CD4-positive, alpha-beta T cell treated with Interleukin-4 for 1 hour (primary cell): ENCODE measurements around the gene KRTAP23-1.

Experiments used
- DNase-seq, 2 donors: peaks; one replicate each; pipeline ENCODE4 v3.0.0-alpha.2; 2020 to 2022

Gene KRTAP23-1, protein sequence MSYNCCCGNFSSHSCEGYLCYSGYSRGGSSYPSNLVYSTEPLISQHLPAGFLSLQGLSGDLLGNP

DNA sequence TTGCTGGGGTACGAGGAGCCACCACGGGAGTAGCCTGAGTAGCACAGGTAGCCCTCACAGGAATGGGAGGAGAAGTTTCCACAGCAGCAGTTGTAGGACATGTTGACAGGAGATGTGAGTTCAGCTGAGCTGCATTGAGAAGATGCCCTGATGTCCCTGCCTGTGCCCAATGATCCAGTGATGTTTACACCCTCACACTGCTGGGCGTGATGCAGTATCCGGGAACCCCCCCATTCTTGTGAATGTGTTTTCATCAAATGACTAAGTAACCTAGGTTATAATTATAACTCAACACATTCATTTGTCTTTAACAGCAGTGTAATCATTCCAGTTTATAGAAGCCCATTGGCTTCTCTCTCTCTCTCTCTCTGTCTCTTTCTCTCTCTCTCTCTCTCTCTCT is at the start of gene KRTAP23-1:
KRTAP23-1 (minus strand) TSS at position 101 of the 400 bp plus-strand sequence; CDS start at position 101, 0 bp downstream.
- DNase-seq = no peak

DNA sequence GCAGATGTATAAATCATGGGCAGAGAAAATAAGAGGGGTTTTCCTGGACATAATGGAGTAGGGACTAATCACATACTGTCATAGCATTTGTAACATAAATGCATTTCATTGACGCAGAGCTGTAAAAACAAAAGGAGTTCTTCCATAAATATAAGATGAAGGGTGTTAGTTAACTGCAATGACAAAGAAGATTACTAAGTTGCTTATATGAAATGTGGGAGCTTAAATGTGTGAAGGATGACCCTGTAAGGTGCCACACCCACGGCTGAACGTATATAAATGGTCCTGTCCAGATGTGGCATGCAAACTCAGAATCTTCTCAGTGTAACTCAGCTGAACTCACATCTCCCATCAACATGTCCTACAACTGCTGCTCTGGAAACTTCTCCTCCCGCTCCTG is 47.3 kb upstream of the KRTAP23-1 start, which contains the start of gene KRTAP13-1:
KRTAP13-1 (plus strand) TSS at position 301 of the 400 bp plus-strand sequence; CDS start at position 357, 56 bp downstream.
- no peak for DNase-seq

DNA sequence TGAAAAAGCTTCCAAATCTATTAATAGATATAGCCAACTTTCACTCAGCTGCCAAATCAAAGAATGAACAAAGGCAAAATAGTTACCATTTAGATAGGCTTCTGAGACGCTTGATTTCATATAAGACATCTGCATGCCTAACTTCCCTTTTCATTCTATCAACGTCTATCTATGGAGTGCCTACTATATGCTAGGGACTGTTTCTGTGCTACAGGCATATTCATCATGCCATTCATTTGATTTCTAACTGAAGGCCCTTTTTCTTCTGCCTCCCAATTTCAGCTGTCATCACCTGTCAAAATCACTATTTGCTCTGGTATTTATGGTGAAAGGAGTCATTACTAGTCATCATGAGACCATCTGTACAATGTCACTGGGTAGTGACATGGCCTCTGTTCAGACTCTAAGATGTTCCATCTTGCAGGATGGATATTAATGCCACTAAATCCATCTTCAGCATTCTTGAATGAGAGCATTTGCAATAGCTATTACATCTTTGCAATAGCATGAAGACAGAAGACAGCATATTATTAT is 43.2 kb upstream of the KRTAP23-1 start:
- DNase-seq = no peak

DNA sequence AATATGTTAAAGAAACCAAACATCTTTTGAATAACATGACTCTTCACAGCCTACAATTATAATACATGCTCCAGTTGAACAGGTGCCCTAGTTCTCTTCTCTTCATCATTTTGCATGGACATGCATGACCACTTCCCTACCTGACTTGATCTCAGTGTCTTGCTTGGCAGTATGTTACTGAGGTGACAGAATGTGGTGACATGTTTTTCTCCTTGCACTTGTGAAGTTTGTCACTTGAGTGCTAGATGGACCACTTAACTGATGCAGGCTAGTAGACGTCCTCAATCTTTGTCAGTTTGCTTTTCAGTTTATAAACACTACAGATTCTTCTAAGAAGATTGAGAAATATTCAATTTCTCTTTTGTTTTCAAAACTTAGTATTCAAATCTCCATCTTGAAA is 33.8 kb upstream of the KRTAP23-1 start:
- DNase-seq = no peak

DNA sequence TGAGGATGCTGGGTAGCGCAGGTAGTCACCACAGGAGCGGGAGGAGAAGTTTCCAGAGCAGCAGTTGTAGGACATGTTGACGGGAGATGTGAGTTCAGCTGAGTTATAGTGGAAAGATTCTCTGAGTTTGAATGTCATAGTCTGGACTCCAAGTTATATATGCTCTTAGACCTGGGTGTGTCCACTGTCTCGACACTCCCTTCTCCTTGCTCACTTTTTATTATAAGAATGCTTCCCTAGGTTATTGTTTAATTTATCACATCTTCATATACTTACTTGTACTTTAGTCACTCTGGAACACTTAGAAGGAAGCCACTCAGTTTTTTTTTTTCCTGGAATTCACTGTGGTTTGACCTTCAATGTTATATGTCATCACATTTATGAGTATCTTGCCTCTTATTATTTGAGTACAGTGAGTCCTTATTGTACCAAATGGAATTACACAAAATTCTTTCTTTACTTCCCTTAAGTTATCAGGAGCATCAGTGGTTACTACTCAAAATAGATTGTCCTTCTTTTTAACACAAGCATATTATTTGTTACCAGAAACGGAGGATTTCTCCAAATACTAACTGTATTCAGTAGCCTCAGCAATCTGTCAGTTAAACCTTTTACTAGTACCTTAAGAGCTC is 23.8 kb upstream of the KRTAP23-1 start, which contains the start of gene KRTAP13-2:
KRTAP13-2 (minus strand) TSS at position 133 of the 632 bp plus-strand sequence; CDS start at position 75, 58 bp downstream.
- no peak for DNase-seq

DNA sequence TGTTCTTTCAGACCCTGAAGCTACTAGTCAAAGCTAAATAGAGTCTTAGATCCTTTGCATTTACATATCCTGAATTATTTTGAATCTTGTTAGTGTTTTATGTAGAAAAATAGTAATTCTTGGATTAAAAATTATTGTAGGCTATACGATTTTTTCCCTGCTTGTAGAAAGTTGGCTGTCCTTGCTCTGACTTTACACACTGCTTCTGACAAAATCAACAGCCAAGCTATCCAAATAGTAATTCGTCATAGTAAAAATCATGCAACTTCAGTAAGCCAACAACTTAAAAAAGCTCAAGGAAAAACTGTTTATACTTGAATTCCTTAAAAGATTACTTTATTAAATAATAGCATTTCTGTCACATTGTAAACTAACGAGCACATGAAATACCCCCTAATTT is 7.5 kb upstream of the KRTAP23-1 start:
- no peak for DNase-seq

DNA sequence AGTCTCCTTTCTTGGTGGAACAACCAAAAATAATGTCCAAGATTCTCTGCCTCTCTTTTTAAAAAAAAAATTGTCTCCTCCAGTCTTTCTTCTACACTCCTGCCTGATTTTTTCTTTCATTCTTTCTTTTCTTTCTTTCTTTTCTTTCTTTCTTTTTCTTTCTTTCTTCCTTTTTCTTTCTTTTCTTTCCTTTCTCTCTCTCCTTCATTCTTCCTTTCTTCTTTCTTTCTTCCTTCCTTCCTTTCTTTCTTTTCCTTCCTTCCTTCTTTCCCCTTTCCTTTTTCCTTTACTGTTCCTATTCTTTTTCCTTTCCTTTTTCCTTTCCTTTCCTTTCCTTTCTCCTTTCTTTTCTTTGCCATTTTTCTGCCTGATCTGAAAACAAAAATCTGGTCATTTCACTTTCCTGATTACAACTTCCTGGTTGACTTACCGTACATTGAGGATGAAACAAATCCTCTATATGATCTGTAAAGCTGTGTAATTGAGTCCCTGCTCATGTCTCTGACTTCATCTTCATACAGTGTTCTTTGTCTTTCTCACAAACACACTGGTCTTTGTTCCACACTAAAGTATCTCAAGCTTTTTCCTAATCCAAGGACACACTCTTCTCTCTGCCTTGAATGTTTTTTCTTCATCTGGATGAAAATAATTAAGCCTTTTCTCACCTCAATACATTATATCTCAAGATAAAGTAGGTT is 6.1 kb upstream of the KRTAP23-1 start:
- DNase-seq = no peak

DNA sequence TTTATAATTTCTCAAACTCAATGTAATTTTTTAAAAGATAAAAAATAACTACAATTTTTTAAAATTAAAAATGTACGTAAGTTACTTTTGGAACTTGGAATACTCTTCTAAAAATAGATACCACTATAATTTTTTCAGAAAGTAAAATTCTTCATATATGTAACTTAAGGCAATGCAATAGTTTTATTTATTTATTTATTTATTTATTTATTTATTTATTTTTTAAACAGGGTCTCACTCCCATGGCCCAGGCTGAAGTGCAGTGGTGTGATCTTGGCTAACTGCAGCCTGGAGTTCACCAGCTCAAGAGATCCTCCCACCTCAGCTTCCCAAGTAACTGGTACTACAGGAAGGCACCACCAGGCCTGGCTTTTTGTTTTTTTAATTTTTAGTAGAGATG is 3.1 kb upstream of the KRTAP23-1 start:
- no peak for DNase-seq

DNA sequence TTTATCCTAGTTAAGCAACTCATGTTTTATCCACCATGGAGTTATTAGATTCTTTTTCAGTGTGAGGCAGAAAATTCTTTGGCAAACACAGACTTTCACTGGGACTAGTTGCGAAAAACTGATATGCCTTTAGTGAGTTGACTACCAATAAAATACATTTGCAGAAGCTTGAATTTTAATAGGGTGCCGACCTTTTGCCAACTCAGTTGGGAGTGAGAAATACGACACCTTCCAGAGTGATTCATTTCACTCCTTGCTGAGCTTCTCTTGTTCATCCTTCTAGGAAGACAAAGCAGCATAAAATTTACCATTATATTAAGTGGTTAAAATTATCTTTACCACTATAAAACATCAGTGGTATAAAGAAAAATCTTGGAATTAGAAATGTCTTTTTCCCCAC is 1.2 kb upstream of the KRTAP23-1 start:
- DNase-seq = no peak

DNA sequence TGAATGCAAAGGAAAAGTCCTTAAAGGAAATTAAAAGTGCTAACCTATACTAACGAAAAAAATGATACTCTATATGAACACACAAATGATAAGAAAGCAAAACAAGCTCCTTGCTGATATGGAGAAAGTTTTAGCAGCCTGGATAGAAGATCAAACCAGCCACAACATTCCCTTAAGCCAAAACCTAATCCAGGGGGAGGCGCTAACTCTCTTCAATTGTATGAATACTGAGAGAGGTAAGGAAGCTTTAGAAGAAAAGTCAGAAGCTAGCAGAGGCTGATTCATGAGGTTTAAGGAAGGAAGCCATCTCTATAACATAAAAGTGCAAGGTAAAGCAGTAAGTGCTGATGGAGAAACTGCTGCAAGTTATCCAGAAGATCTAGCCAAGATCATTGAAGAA is 3.4 kb downstream of the KRTAP23-1 start:
- no peak for DNase-seq

DNA sequence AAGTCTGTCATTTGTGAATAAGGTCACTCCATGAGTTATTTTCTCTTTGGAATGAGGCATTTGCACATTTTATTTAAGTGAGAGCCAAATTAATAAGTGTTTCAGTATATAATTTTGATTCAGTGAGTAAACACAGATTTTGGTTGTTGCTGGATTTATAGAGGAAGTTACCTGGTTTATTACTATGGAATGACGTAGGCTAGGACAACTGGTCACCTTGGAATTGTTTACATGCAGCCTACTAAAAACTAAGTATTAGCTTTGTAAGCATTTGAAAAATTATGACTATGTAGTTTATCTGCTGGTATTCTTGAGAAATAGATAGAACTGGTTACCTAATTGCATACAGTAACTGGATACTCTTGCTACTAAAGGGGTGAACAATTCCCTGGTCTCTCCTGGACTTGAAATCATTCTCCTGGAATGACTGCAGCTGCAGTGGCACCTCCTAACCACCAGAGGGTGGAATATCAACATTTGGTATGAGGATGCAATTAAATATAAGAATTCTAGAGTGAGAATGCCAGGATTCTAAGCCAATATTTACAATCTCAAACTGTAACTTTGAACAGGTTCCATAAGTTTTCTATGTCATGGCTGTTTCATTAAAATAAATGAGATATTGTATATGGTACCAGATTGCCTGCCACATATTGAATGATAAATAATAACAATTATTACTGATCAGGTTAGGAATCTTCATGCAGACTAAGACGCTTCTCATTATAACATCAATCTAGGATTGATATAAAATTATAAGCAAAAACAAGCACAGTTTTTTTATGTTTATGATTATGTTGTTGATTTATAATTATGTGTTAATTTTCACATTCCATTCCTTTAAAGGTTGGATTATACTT is 7.5 kb downstream of the KRTAP23-1 start:
- DNase-seq = peak in 1 of 2 donors; percentile 23

DNA sequence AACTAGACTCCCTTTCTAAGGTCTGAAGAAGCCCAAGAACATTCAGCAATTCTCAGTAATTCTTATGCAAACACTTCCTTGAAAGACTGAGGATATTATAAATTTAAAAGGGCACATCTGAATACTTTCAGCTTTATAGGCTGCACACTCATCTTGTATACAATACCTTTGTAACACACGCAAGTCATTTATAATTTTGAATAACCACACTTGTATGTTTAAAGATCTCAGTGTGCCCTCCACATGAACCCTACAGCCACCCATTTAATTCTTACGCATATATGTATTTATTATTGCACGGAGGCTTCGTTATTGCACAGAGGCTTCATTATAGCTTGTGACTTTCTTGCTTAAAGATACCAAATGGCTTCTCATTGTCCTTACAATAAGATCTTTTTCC is 9.7 kb downstream of the KRTAP23-1 start:
- DNase-seq = no peak

DNA sequence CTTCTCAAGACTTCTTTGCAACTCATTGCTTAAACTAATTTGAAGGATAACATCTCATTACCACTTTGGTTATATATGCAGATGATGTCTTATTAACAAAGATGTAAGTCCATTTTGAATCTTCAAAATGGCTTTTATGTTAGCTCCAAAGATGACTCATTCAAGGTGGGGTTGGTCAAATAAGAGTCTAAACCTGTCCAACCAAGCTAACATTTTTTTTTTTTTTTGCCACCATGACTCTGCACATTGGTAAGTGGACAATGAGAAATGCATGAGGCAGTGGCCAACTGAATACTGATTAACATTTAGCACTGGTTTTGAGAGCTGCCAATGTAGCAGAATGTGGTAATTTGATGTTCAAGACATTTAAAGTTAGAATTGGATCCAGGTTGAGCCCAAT is 10.6 kb downstream of the KRTAP23-1 start:
- no peak for DNase-seq

DNA sequence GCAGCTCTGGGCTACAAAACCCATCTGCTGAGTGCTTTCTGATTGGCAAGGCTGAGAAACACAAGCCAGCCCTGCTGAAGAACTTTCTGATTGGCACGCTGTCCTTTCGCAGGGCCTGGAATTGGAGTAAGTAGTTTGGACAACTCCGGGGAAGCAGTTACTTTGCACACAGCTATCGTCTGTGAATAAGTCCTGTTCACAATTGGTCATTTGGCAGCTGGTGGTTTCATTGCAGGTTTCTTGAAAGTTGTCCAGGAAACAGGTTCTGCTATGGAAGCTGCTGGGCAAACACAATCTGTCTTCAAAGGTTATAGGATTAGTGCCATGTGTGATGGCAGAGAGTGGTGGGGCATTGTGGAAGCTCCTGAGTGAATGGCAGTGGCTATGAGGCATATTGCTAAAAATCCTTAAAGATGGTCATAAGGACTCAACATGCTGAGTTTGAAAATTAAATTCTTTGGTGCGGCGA is 11.1 kb downstream of the KRTAP23-1 start, which contains the start of gene KRTAP27-1:
KRTAP27-1 (minus strand) TSS at position 419 of the 469 bp plus-strand sequence; CDS start at position 393, 26 bp downstream.
- DNase-seq = no peak

DNA sequence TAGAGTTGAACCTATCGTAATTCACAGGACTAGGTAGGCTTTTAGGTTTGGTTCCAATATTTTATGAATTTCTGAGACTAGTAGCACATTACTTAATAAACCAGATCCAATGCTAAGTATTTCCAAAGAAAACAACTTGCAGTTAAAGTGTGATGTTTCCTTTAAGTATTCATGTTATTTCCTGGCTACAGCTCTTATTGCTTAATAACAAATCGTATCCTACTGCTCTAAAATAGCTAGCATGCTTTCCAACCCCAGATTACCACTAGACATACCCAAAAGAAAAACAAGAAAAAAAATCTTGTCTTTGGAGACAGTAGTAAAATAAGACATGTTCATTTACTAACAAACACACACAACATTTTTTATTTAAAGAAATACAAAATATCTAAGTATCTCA is 11.8 kb downstream of the KRTAP23-1 start:
- DNase-seq = no peak

DNA sequence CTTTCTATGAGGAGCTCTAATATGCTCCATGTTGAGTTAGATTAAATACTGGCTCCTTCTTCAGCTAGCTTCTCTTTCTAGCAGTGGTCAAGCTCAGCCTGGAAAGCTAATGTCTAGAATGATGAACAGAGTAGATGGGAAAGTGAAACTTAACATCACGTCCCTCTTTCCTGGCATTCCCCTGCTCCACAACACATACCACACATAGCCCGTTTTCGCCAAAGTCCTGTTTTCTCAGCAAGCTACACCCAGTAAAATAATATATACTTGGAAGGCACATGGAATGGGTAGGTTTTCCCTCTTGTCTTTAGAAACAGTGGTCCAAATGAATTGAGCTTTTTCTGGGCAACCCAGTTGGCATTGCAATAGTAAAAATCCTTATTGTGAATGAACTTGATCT is 14.7 kb downstream of the KRTAP23-1 start:
- no peak for DNase-seq

DNA sequence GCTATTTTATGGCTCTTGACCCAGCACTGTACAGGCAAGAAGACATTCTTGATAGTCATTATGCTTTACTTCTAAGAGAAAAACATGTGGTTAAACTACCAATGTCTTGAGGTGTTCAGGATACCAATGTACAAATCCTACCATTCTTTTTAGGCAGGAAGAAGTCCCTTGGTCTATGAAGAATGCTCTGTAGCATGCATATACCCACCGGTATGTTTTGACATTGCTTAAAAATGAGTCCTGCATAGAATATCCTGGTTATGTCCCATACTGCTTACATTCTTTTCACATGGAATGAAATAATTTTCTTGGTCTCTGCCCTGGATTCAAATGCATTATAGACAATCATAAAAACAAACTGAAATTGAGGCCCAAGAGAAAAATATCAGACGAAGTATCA is 15.7 kb downstream of the KRTAP23-1 start:
- DNase-seq = no peak

DNA sequence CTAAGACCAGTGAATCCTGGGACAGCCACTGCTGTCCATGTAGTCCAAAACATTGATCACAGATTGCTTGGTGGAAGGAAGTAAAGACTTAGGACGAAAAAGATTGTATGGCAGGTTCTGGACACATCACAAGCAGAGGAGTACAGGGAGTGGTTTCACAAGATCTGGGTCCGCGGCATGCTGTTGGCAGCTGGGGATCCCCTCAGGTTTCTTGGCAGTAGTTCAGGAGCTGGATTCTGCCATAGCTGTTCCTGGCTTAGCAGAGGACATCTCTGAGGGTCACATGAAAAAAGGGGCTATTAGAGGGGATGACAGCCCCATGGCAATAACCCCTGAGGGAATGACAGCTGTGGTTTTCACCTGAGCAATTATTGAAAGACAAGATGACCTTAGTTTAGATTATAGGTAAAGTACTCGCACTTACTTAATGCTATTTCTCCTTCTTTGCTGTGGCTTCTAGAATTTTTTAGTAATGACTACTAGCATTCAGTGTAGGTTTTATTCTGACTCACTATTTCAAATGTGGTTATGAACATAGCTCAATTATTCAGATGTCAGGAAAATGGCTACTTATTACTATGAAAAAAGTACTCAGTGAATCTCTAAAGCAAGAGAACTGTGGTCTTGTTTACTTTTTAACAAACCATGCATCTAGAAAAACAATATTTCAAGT is 19.1 kb downstream of the KRTAP23-1 start:
- no peak for DNase-seq

DNA sequence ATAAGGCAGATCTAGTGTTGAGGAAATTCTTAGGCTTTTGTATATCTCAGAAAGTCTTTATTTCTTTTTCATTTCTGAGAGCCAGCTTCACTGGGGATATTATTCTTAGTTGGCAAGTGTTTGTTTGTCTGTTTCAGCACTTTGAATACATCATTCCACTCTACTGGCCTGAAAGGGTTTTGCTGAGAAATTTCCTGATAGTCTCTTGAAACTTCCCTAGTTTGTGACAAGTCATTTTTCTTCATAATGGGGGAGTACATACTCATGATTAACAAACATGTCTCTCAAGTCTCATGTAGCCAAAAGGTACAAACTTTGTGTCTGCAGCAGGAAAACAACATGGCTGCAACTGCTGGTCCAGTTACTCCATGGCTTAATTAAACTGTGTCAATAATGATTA is 22.0 kb downstream of the KRTAP23-1 start:
- DNase-seq = no peak

DNA sequence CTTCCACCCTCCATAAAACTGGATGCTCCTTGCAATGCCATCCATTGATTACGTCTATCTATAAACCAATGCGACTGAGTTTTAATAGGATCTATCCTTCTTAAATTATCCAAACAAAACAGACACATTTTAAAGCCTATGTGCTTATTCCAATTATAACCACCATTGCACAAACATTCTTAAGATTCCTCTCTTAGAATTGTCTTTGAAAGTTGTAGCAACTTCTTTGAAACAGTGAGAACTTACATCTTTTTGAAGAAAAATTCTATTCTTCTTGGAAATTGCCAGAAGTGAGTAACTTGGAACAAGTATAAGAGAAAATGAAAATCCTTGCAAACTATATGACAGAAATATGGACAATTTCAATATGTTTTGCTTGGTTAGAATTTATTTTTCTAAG is 28.2 kb downstream of the KRTAP23-1 start, which contains the start of gene KRTAP26-1:
KRTAP26-1 (minus strand) TSS at position 101 of the 400 bp plus-strand sequence. CDS start 280 bp downstream, outside the sequence.
- DNase-seq = no peak

DNA sequence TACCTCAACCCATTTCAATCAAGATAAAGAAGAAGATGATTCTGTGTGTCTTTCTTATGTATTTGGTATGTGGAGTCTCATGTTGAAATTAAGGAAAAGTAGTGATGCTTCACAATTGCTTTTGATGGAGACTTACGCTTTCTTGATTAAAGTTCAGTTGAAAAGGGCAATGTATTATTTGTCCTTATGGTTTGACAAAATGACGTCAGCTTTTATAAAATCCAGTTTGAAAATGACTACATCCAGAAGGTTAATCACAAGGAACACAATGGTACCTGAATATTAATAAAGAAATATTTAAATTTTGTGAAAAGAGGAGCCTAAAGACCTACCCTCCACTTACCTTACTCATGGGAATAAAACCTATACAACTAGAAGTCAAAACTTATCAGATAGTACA is 32.7 kb downstream of the KRTAP23-1 start:
- no peak for DNase-seq

DNA sequence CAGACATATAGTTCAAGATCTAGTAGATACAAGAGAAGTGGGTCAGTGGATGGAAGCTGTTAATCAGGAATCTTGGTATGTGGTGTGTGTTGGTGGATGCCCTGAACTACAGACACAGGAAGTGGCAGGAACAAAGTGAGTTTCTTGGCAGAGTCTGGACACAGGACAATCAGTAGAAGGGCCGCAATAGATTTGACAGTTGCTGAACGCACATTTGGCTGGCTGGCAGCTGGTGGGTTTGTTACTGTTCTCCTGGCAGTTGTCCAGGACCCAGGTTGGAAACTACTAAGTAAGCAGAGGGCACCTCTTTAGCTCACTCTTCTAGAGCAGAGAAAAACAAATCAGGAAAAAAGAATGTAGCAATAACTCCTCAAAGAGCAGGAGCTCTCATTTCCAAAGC is 41.5 kb downstream of the KRTAP23-1 start:
- DNase-seq = no peak
